GM23248 (cell line): ENCODE data around the gene PCTP.

Experiments
- EZH2 ChIP-seq: fragments of 200-600 bp; sonication (generic); IDR thresholded peaks from 2 replicates; pipeline ENCODE4 v1.6.1; 2018; ENCODE audit warnings: antibody characterized with exemption, mild to moderate bottlenecking; ENCODE audit not compliant: insufficient read depth, poor library complexity, severe bottlenecking
- EZH2phosphoT487 ChIP-seq: fragments of 200-600 bp; sonication (generic); IDR thresholded peaks from 2 replicates; pipeline ENCODE4 v1.6.1; 2018; ENCODE audit warnings: antibody characterized with exemption, moderate library complexity, mild to moderate bottlenecking, low read depth; ENCODE audit not compliant: insufficient read depth

DNA sequence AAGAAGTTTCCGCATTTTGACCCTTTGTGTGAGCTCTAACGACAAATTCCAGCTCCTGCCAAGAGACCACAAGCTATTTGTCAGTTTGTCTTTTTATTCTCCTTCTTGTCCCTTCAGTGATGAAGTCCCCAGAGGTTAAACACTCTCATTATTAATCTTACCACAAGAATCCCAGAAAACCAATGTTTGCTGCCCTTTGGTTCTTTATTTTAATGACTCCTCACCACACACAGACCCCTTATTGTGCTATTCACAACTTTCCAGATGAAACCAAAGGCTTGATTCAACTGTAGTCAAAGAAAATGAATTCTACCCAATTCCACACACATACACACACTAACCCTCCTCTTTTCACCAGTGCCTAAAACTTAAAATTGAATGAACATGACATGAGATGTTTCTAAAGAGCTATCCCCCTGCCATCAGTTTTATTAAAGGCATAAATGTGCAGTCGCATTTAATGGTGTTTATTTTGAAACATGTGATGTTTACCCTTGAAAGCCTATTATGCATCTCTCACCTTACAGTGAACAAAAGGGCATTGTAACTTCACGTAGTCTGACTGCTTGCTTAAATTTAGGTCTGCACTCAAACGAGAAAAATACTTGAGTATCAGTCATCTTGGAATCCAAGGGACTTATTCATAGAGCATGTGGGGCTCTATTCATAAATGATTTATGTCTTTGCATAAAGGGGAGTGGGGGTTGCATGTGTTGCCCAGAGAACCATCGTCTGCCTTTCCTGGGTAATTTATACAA lies 44.1 kb downstream of the PCTP start:
- no peak for TF ChIP-seq EZH2
- no peak for TF ChIP-seq EZH2phosphoT487
